Trophoblast cell (in vitro differentiated cells and primary cell): Measurements from ENCODE around the gene POLE.

Source experiments
- DNase-seq, 2 donors: peaks; one replicate each; pipeline ENCODE4 v3.0.0-alpha.2; 2016
- H2AFZ ChIP-seq: 2 replicates; pipeline ENCODE4 v1.6.1; 2013; ENCODE audit warnings: low read length, moderate library complexity, mild to moderate bottlenecking; ENCODE audit not compliant: insufficient read depth, poor library complexity
- H2AK5ac ChIP-seq: 2 replicates; pipeline ENCODE4 v1.6.1; 2013; ENCODE audit warnings: mild to moderate bottlenecking, low read length
- H2BK120ac ChIP-seq: 2 replicates; pipeline ENCODE4 v1.6.1; 2013; ENCODE audit warnings: low read length, mild to moderate bottlenecking, moderate library complexity; ENCODE audit not compliant: insufficient read depth, poor library complexity
- H2BK12ac ChIP-seq: 2 replicates; pipeline ENCODE4 v1.6.1; 2013; ENCODE audit warnings: mild to moderate bottlenecking, low read length, moderate library complexity
- H2BK5ac ChIP-seq: 2 replicates; pipeline ENCODE4 v1.6.1; 2013; ENCODE audit warnings: low read length, low read depth, moderate library complexity, mild to moderate bottlenecking; ENCODE audit not compliant: poor library complexity
- H3K14ac ChIP-seq: 2 replicates; pipeline ENCODE4 v1.6.1; 2013; ENCODE audit warnings: mild to moderate bottlenecking, low read length
- H3K18ac ChIP-seq: 2 replicates; pipeline ENCODE4 v1.6.1; 2013; ENCODE audit warnings: mild to moderate bottlenecking, low read length
- H3K23ac ChIP-seq: 2 replicates; pipeline ENCODE4 v1.6.1; 2013; ENCODE audit warnings: low read length
- H3K27ac ChIP-seq: 2 replicates; pipeline ENCODE4 v1.5.1; 2013; ENCODE audit warnings: low read depth, mild to moderate bottlenecking, inconsistent platforms, low read length, moderate library complexity
- H3K27me3 ChIP-seq: 2 replicates; pipeline ENCODE4 v1.6.1; 2013; ENCODE audit warnings: inconsistent platforms, mild to moderate bottlenecking, low read length, moderate library complexity; ENCODE audit not compliant: insufficient read depth
- H3K36me3 ChIP-seq, 2 experiments: 1 replicate in 1 of 2; 2 replicates in 1 of 2; pipeline ENCODE4 v1.6.1; 2013; ENCODE audit warnings: low read length in 2 of 2, mild to moderate bottlenecking in 2 of 2, moderate library complexity in 1 of 2; ENCODE audit not compliant: insufficient read depth in 2 of 2, control insufficient read depth in 1 of 2
- H3K4ac ChIP-seq: 2 replicates; pipeline ENCODE4 v1.6.1; 2013; ENCODE audit warnings: low read depth, mild to moderate bottlenecking, low read length, moderate library complexity
- H3K4me1 ChIP-seq, 2 experiments: 1 replicate in 1 of 2; 2 replicates in 1 of 2; pipeline ENCODE4 v1.6.1; 2013; ENCODE audit warnings: low read length in 2 of 2, mild to moderate bottlenecking in 2 of 2, moderate library complexity in 1 of 2; ENCODE audit not compliant: insufficient read depth in 2 of 2, control insufficient read depth in 1 of 2
- H3K4me2 ChIP-seq: 2 replicates; pipeline ENCODE4 v1.6.1; 2013; ENCODE audit warnings: inconsistent platforms, mild to moderate bottlenecking, low read length, moderate library complexity
- H3K4me3 ChIP-seq: 2 replicates; pipeline ENCODE4 v1.5.1; 2013; ENCODE audit warnings: mild to moderate bottlenecking, low read depth, low read length, inconsistent platforms
- H3K79me1 ChIP-seq: one replicate; pipeline ENCODE4 v1.6.1; 2013; ENCODE audit warnings: low read length
- H3K79me2 ChIP-seq: 2 replicates; pipeline ENCODE4 v1.6.1; 2013; ENCODE audit warnings: low read length, mild to moderate bottlenecking; ENCODE audit not compliant: control insufficient read depth, insufficient read depth, poor library complexity
- H3K9ac ChIP-seq: 2 replicates; pipeline ENCODE4 v1.6.1; 2013; ENCODE audit warnings: mild to moderate bottlenecking, low read length
- H3K9me3 ChIP-seq: 2 replicates; pipeline ENCODE4 v1.6.1; 2013; ENCODE audit warnings: low read depth, mild to moderate bottlenecking, control low read depth, inconsistent platforms, low read length; ENCODE audit not compliant: insufficient read depth
- H4K12ac ChIP-seq: 2 replicates; pipeline ENCODE4 v1.6.1; 2013; ENCODE audit warnings: low read depth, mild to moderate bottlenecking, low read length, moderate library complexity
- H4K8ac ChIP-seq: 2 replicates; pipeline ENCODE4 v1.6.1; 2013; ENCODE audit warnings: low read depth, mild to moderate bottlenecking, low read length, moderate library complexity
- H4K91ac ChIP-seq: one replicate; pipeline ENCODE4 v1.6.1; 2013; ENCODE audit warnings: low read depth, mild to moderate bottlenecking, low read length, moderate library complexity
- WGBS: extraction: QIAGEN DNeasy Blood & Tissue Kit; methylation state at CpG from one replicate; pipeline ENCODE4 v1.1.7; 2013; ENCODE audit warnings: missing lambda C conversion rate; ENCODE audit not compliant: insufficient read length, insufficient coverage; ENCODE audit errors: extremely low coverage; 5-methylcytosine and 5-hydroxymethylcytosine counted together

The POLE gene

GRCh38 chr12:132642846-132643835 lies 44.0 kb downstream of the POLE start:
- H3K14ac ChIP-seq: no peak overlapping the region
- no peak overlapping the region for H2AFZ ChIP-seq
- no peak overlapping the region for H3K18ac ChIP-seq
- no peak overlapping the region for H3K4me2 ChIP-seq
- DNase-seq: no peak
- H3K4me3 ChIP-seq: no peak overlapping the region
- no peak overlapping the region for H3K23ac ChIP-seq
- H3K27me3 ChIP-seq: no peaks in the 10 kb centered on the region
- H4K12ac ChIP-seq: no peak overlapping the region
- no peak overlapping the region for H2BK12ac ChIP-seq
- H4K91ac ChIP-seq: no peak overlapping the region
- H3K4me1 ChIP-seq: no peaks in the 10 kb centered on the region
- no peaks in the 10 kb centered on the region for H3K9me3 ChIP-seq
- H2AK5ac ChIP-seq: no peak overlapping the region
- no peak overlapping the region for H4K8ac ChIP-seq
- no peak overlapping the region for H2BK5ac ChIP-seq
- H2BK120ac ChIP-seq: no peak overlapping the region
- H3K27ac ChIP-seq: no peak overlapping the region
- no peak overlapping the region for H3K4ac ChIP-seq
- no peak overlapping the region for H3K9ac ChIP-seq
- no CpG with 5 or more reads among the region's 30 CpGs for WGBS
- H3K36me3 ChIP-seq: peaks cover 68 to 72% of the 10 kb centered on the region in 2 experiments
- H3K79me2 ChIP-seq: no peaks in the 10 kb centered on the region
- H3K79me1 ChIP-seq: no peaks in the 10 kb centered on the region

DNA sequence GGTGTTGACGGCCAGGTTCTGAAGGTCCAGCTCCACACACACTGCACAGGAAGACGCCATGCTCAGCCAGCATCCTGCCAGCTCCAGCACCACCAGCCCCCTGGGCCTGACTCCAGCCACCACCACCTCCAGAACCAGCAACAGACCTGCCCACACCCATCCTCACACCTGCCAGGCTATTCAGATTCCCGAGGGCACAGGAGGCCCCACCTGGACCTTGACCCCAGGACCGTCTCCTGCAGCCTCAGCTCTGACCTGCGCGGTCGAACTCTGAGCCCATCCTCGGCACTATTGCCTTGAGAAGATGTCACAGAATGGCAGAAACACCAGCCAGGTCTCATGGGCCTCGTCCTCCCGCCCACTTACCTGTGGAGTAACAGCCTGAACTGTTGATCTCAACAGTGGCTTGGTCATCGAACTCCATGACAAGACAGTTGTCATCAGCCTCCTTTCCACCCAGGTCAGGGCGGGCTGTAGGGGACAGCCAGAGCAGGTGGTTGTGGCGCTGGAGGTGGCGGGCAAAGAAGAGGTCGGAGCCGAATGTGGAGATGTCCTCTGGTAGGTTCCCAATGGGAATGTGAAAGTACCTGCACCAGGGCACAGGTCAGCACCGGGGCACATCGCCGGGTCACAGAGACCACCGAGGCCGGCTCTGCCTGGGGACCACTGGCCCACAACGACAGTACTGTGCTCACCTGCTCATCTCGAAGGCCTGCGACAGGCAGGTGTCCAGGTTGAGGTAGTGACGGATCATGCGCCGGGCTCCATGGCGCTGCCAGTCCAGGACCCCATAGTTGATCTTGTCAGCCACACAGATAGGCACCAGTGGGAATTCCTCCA lies 45.1 kb downstream of the POLE start:
- H4K8ac ChIP-seq: no peak overlapping the region
- no peak overlapping the region for H3K4ac ChIP-seq
- no peak overlapping the region for H3K27ac ChIP-seq
- H4K91ac ChIP-seq: no peak overlapping the region
- no peak for DNase-seq
- no peak overlapping the region for H3K4me2 ChIP-seq
- H3K18ac ChIP-seq: no peak overlapping the region
- H3K36me3 ChIP-seq: peaks cover 70 to 74% of the 10 kb centered on the region in 2 experiments
- H2AFZ ChIP-seq: no peak overlapping the region
- WGBS: no CpG with 5 or more reads among the region's 28 CpGs
- no peak overlapping the region for H2BK12ac ChIP-seq
- H2BK120ac ChIP-seq: no peak overlapping the region
- H3K79me1 ChIP-seq: no peaks in the 10 kb centered on the region
- no peaks in the 10 kb centered on the region for H3K79me2 ChIP-seq
- H3K9me3 ChIP-seq: no peaks in the 10 kb centered on the region
- no peak overlapping the region for H2AK5ac ChIP-seq
- no peaks in the 10 kb centered on the region for H3K27me3 ChIP-seq
- H4K12ac ChIP-seq: no peak overlapping the region
- no peak overlapping the region for H3K14ac ChIP-seq
- no peak overlapping the region for H3K23ac ChIP-seq
- no peak overlapping the region for H2BK5ac ChIP-seq
- no peak overlapping the region for H3K9ac ChIP-seq
- H3K4me1 ChIP-seq: no peaks in the 10 kb centered on the region
- H3K4me3 ChIP-seq: no peak overlapping the region

DNA sequence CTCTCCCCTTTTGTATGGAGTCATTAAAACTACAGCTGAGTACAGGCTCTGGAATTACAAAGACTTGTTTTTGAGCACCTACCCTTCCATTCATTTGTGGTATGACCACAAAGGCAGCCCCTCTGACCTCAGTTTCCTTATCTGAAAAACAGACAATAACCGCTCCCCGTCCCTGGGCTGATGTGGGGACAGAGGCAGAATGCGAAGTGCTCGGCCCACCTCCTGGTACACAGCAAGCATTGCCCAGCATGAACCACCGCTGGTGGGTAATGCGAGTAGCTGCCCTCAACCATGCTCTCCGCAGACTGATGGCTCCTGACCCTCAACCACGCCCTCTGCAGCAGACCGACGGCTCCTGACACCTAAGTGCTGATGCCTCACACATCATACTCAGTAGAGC lies 46.2 kb downstream of the POLE start:
- Histone ChIP-seq H3K4me1 (no peaks in the 10 kb centered on the region), H3K18ac (no peak overlapping the region), H2BK5ac (no peak overlapping the region), H3K4me2 (no peak overlapping the region), H3K79me1 (no peaks in the 10 kb centered on the region), H4K8ac (no peak overlapping the region), H4K12ac (no peak overlapping the region), H3K4ac (no peak overlapping the region), H2BK120ac (no peak overlapping the region), H3K14ac (no peak overlapping the region), H3K9me3 (no peaks in the 10 kb centered on the region), H3K9ac (no peak overlapping the region), H2AK5ac (no peak overlapping the region), H2BK12ac (no peak overlapping the region), H3K23ac (no peak overlapping the region), H2AFZ (no peak overlapping the region), H3K79me2 (no peaks in the 10 kb centered on the region), H4K91ac (no peak overlapping the region), H3K27ac (no peak overlapping the region), H3K4me3 (no peak overlapping the region), H3K36me3 (peaks cover 73 to 77% of the 10 kb centered on the region in 2 experiments), H3K27me3 (no peaks in the 10 kb centered on the region)
- WGBS: no CpG with 5 or more reads among the region's 10 CpGs
- DNase-seq: no peak

- H4K91ac ChIP-seq: no peak overlapping the region
- no peak overlapping the region for H3K23ac ChIP-seq
- no peak overlapping the region for H2BK12ac ChIP-seq
- no peak overlapping the region for H2BK120ac ChIP-seq
- H3K14ac ChIP-seq: no peak overlapping the region
- H3K4me3 ChIP-seq: no peak overlapping the region
- H3K79me2 ChIP-seq: no peaks in the 10 kb centered on the region
- no peak for DNase-seq
- no peak overlapping the region for H2BK5ac ChIP-seq
- H3K4me2 ChIP-seq: no peak overlapping the region
- H3K9me3 ChIP-seq: no peaks in the 10 kb centered on the region
- H3K18ac ChIP-seq: no peak overlapping the region
- no CpG with 5 or more reads among the region's 12 CpGs for WGBS
- H3K4ac ChIP-seq: no peak overlapping the region
- no peaks in the 10 kb centered on the region for H3K27me3 ChIP-seq
- H3K79me1 ChIP-seq: no peaks in the 10 kb centered on the region
- no peak overlapping the region for H2AK5ac ChIP-seq
- no peak overlapping the region for H4K12ac ChIP-seq
- H2AFZ ChIP-seq: no peak overlapping the region
- H3K36me3 ChIP-seq: peaks cover 77 to 82% of the 10 kb centered on the region in 2 experiments
- H4K8ac ChIP-seq: no peak overlapping the region
- H3K4me1 ChIP-seq: no peaks in the 10 kb centered on the region
- H3K9ac ChIP-seq: no peak overlapping the region
- no peak overlapping the region for H3K27ac ChIP-seq
Measured at GRCh38 chr12:132639956-132640520, 47.1 kb downstream of the POLE start.
